Measurements from ENCODE around the gene IFT43.

The IFT43 gene

GRCh38 chr14:76022991-76023390 lies 37.4 kb downstream of the IFT43 start:
- no peak for DNase-seq

GRCh38 chr14:76023757-76024156 lies 38.2 kb downstream of the IFT43 start:
- no peak for DNase-seq

GRCh38 chr14:76024211-76024907 lies 38.8 kb downstream of the IFT43 start:
- DNase-seq: no peak

- DNase-seq: no peak
Measured at GRCh38 chr14:76034566-76034965, 49.0 kb downstream of the IFT43 start.

GRCh38 chr14:76040704-76041103 lies 55.1 kb downstream of the IFT43 start:
- DNase-seq: peak; percentile 40

- DNase-seq: no peak
Measured at GRCh38 chr14:76045773-76046172, 60.2 kb downstream of the IFT43 start.

GRCh38 chr14:76050250-76050649 lies 64.7 kb downstream of the IFT43 start:
- no peak for DNase-seq

- peak; percentile 71 for DNase-seq
Measured at GRCh38 chr14:76050797-76051392, 65.3 kb downstream of the IFT43 start.

- no peak for DNase-seq
Measured at GRCh38 chr14:76051717-76052465, 66.3 kb downstream of the IFT43 start.

GRCh38 chr14:76053572-76054355 lies 68.2 kb downstream of the IFT43 start:
- DNase-seq: no peak

GRCh38 chr14:76055330-76055729 lies 69.8 kb downstream of the IFT43 start:
- DNase-seq: no peak

- no peak for DNase-seq
Measured at GRCh38 chr14:76056128-76056527, 70.6 kb downstream of the IFT43 start.

- no peak for DNase-seq
Measured at GRCh38 chr14:76057914-76058313, 72.4 kb downstream of the IFT43 start.

GRCh38 chr14:76063327-76063726 lies 77.8 kb downstream of the IFT43 start:
- DNase-seq: no peak

- no peak for DNase-seq
Measured at GRCh38 chr14:76065519-76065918, 80.0 kb downstream of the IFT43 start.

- no peak for DNase-seq
Measured at GRCh38 chr14:76067536-76067935, 82.0 kb downstream of the IFT43 start.

GRCh38 chr14:76073717-76074116 lies 88.2 kb downstream of the IFT43 start:
- DNase-seq: no peak

- no peak for DNase-seq
Measured at GRCh38 chr14:76077340-76077739, 91.8 kb downstream of the IFT43 start.

GRCh38 chr14:76078501-76078900 lies 92.9 kb downstream of the IFT43 start:
- DNase-seq: no peak

GRCh38 chr14:76080025-76080424 lies 94.5 kb downstream of the IFT43 start:
- no peak for DNase-seq

GRCh38 chr14:76080471-76080870 lies 94.9 kb downstream of the IFT43 start:
- no peak for DNase-seq

- no peak for DNase-seq
Measured at GRCh38 chr14:76081642-76082041, 96.1 kb downstream of the IFT43 start.

Measured in femur (tissue), 1 donor.